Vagina (tissue), 2 donors: ENCODE data around the gene ANXA11.

ENCODE experiments used
- POLR2A ChIP-seq, 2 donors: fragments of 450-650 bp; IDR thresholded peaks; one replicate each; pipeline ENCODE4 v1.6.1; 2017; ENCODE audit warnings: antibody characterized with exemption in 2 of 2, mild to moderate bottlenecking in 2 of 2, moderate library complexity in 2 of 2
- POLR2AphosphoS5 ChIP-seq, 2 donors: sonication (generic); formaldehyde crosslinking; IDR thresholded peaks; one replicate each; pipeline ENCODE4 v1.9.0; 2017; ENCODE audit warnings: antibody characterized with exemption in 2 of 2, mild to moderate bottlenecking in 2 of 2, low read depth in 1 of 2; ENCODE audit not compliant: insufficient read depth in 1 of 2
- TF ChIP-seq, protein P1 (sequence below), 3 experiments: fragments of 450-650 bp in 2 of 3; fragments of 200-600 bp in 1 of 3; sonication (generic) in 1 of 3; IDR thresholded peaks; one replicate each; pipeline ENCODE4 v1.5.1; 2017 to 2019; ENCODE audit warnings: antibody characterized with exemption in 3 of 3, mild to moderate bottlenecking in 2 of 3, moderate library complexity in 2 of 3

DNA sequence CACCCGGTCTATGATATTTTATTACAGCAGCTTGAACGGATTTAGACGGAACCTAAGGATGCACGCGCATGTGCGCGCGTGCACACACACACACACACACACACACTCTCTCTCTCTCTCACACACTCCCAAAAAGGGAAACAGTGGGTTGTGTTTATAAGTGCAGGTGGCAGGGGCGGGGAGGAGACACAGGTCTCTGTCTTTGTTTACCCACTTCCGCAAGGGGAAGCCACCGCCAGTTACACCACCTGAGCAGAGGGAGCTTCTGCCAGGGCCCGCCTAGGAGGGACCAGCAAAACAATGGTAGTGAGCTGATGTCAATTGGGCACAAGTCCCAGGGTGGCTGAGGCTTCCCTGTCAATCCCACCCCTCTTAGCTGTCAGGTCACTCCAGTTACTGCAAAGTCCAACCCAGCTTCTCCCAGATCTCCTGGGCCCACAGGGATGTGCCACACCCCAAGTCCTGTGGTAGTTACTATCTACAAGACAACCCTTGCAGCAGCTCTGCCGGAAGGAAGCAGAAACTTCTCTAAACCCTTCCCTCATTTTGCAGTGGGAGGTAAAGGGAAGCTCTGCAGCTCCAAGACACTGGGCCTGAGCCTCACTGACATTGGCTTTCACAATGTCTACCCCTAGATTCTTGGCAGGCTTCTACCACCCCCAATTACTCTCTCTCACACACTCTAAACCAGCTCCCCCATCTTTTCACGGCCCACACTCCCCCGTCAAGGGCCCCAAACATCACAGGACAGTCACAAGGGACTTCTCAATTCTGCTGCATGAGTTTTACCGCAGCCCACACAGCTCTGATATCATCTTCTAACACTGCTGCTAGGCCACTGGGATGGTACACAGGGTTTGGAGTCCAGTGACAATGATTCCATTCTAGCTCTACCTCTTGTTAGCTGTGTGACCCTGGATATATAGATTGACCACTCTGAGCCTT is 17.6 kb downstream of the ANXA11 start:
- TF ChIP-seq, protein P1, sequence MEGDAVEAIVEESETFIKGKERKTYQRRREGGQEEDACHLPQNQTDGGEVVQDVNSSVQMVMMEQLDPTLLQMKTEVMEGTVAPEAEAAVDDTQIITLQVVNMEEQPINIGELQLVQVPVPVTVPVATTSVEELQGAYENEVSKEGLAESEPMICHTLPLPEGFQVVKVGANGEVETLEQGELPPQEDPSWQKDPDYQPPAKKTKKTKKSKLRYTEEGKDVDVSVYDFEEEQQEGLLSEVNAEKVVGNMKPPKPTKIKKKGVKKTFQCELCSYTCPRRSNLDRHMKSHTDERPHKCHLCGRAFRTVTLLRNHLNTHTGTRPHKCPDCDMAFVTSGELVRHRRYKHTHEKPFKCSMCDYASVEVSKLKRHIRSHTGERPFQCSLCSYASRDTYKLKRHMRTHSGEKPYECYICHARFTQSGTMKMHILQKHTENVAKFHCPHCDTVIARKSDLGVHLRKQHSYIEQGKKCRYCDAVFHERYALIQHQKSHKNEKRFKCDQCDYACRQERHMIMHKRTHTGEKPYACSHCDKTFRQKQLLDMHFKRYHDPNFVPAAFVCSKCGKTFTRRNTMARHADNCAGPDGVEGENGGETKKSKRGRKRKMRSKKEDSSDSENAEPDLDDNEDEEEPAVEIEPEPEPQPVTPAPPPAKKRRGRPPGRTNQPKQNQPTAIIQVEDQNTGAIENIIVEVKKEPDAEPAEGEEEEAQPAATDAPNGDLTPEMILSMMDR (IDR thresholded peaks at IDR 0.05): no peak
- no peak for TF ChIP-seq POLR2AphosphoS5 (IDR thresholded peaks at IDR 0.05; ENCODE audit: insufficient read depth in 1 of 2, low read depth in 1 of 2)
- no peak for TF ChIP-seq POLR2A (IDR thresholded peaks at IDR 0.05)
